ENCODE results near the gene OR2V2. TPM values are rescaled to one million over a fixed set of nuclear protein-coding genes. Genes with fewer than 3 reads are reported as not detected.

The OR2V2 gene
- total RNA-seq, 4 donors from 2014 or later = not detected

GRCh38 chr5:181204113-181204825, 56.9 kb downstream of the OR2V2 start:
- 0% methylated on average over 2 of the region's 67 CpGs for WGBS
- Histone ChIP-seq H3K4me1 (peaks cover 51% of the 10 kb centered on the region), H3K4me3 (peak overlapping the region; percentile 61), H3K27me3 (no peaks in the 10 kb centered on the region), H3K27ac (peak overlapping the region; percentile 71), H3K36me3 (no peaks in the 10 kb centered on the region), H3K9me3 (no peaks in the 10 kb centered on the region)
- DNase-seq (ENCODE audit: low spot score in 2 of 2) = peak in 1 of 2 donors; percentile 72
- TF ChIP-seq, protein P1, sequence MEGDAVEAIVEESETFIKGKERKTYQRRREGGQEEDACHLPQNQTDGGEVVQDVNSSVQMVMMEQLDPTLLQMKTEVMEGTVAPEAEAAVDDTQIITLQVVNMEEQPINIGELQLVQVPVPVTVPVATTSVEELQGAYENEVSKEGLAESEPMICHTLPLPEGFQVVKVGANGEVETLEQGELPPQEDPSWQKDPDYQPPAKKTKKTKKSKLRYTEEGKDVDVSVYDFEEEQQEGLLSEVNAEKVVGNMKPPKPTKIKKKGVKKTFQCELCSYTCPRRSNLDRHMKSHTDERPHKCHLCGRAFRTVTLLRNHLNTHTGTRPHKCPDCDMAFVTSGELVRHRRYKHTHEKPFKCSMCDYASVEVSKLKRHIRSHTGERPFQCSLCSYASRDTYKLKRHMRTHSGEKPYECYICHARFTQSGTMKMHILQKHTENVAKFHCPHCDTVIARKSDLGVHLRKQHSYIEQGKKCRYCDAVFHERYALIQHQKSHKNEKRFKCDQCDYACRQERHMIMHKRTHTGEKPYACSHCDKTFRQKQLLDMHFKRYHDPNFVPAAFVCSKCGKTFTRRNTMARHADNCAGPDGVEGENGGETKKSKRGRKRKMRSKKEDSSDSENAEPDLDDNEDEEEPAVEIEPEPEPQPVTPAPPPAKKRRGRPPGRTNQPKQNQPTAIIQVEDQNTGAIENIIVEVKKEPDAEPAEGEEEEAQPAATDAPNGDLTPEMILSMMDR (IDR thresholded peaks at IDR 0.05) = no peak
- TF ChIP-seq POLR2A (IDR thresholded peaks at IDR 0.05) (no peak), EP300 (IDR thresholded peaks at IDR 0.05) (no peak), POLR2AphosphoS5 (IDR thresholded peaks at IDR 0.05) (no peak)

DNA sequence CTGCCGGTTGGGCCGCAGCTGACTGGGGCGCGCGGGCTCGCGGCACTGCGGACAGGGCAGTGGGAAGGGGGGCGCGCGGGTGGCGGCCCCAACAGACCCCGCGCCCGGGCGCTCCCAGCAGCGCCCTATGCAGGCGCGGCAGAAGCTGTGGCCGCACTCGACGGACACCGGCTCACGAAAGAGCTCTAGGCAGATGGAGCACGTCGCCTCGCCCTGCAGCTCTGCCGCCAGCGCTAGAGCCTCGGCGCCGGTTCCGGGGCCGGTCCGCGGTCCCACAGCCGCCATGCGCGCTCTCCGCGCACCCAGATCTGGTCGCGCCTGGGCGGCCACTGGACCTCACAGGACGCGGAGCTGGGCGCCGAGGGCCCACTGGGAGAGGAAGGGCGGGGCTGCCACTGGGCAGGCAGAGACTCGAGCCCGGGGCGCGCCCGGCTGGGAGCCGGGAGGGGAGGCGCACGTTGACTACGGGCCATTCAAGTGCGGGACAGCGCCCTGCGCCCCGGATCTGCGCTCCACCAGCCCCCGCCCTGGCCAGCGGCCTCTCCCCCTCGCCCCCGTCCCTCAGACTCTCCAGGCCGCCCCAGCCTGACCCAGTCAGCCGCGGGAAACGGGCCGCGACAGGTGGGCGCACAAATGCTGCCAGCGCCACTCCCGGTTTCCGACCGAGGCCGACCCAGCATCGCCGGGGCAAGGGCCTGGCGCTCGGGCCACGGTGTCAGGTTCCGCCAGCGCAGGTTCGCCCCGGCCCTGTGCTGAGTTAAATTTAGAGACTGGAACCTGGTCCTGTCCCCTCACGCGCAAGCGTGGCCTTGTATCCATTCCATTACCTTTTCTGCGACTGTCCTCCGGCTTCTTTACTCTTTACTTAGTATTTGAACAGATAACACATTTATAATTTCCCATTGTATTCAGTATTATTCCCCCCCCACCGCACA, 57.7 kb downstream of the OR2V2 start, which contains the start of gene TRIM7:
TRIM7 (minus strand) TSS at position 371 of the 935 bp plus-strand sequence; CDS start at position 285, 86 bp downstream.
- H3K9me3 ChIP-seq = no peaks in the 10 kb centered on the region
- peak within 1 kb of the TSS; percentile 61 for H3K4me3 ChIP-seq
- peaks cover 51% of the 10 kb centered on the region for H3K4me1 ChIP-seq
- 10% methylated on average over 7 of the region's 94 CpGs for WGBS
- peak in 1 of 2 donors; percentile 79 for DNase-seq (ENCODE audit: low spot score in 2 of 2)
- H3K27ac ChIP-seq = peak within 1 kb of the TSS; percentile 71
- H3K27me3 ChIP-seq = no peaks in the 10 kb centered on the region
- TF ChIP-seq POLR2A (IDR thresholded peaks at IDR 0.05) (no peak), POLR2AphosphoS5 (IDR thresholded peaks at IDR 0.05) (no peak), EP300 (IDR thresholded peaks at IDR 0.05) (no peak)
- TF ChIP-seq, protein P1 (IDR thresholded peaks at IDR 0.05) = no peak
- H3K36me3 ChIP-seq = no peaks in the 10 kb centered on the region

GRCh38 chr5:181205761-181206649, 58.6 kb downstream of the OR2V2 start:
- Histone ChIP-seq H3K9me3 (no peaks in the 10 kb centered on the region), H3K4me1 (peaks cover 51% of the 10 kb centered on the region), H3K36me3 (no peaks in the 10 kb centered on the region), H3K27me3 (no peaks in the 10 kb centered on the region), H3K27ac (no peak overlapping the region), H3K4me3 (peak overlapping the region; percentile 61)
- DNase-seq (ENCODE audit: low spot score in 2 of 2) = peak in 1 of 2 donors; percentile 71
- WGBS = 24% methylated on average over 37 of the region's 37 CpGs
- TF ChIP-seq POLR2A (IDR thresholded peaks at IDR 0.05) = no peak
- TF ChIP-seq, protein P1 (IDR thresholded peaks at IDR 0.05) = no peak
- no peak for TF ChIP-seq EP300 (IDR thresholded peaks at IDR 0.05)
- no peak for TF ChIP-seq POLR2AphosphoS5 (IDR thresholded peaks at IDR 0.05)

- no peaks in the 10 kb centered on the region for H3K9me3 ChIP-seq
- peak overlapping the region; percentile 66 for H3K27ac ChIP-seq
- H3K4me3 ChIP-seq = peak overlapping the region; percentile 61
- no peaks in the 10 kb centered on the region for H3K27me3 ChIP-seq
- DNase-seq (ENCODE audit: low spot score in 2 of 2) = peak in 1 of 2 donors; percentile 83
- no peak for TF ChIP-seq EP300 (IDR thresholded peaks at IDR 0.05)
- no peak for TF ChIP-seq POLR2AphosphoS5 (IDR thresholded peaks at IDR 0.05)
- TF ChIP-seq, protein P1 (IDR thresholded peaks at IDR 0.05) = no peak
- no peak for TF ChIP-seq POLR2A (IDR thresholded peaks at IDR 0.05)
- WGBS = under 1% methylated on average over 36 of the region's 36 CpGs
- no peaks in the 10 kb centered on the region for H3K36me3 ChIP-seq
- H3K4me1 ChIP-seq = peaks cover 51% of the 10 kb centered on the region
These were observed 60.0 kb downstream of the OR2V2 start for GRCh38 chr5:181207214-181207959.
